Measurements from ENCODE around the gene EXD3.

Gene EXD3

DNA sequence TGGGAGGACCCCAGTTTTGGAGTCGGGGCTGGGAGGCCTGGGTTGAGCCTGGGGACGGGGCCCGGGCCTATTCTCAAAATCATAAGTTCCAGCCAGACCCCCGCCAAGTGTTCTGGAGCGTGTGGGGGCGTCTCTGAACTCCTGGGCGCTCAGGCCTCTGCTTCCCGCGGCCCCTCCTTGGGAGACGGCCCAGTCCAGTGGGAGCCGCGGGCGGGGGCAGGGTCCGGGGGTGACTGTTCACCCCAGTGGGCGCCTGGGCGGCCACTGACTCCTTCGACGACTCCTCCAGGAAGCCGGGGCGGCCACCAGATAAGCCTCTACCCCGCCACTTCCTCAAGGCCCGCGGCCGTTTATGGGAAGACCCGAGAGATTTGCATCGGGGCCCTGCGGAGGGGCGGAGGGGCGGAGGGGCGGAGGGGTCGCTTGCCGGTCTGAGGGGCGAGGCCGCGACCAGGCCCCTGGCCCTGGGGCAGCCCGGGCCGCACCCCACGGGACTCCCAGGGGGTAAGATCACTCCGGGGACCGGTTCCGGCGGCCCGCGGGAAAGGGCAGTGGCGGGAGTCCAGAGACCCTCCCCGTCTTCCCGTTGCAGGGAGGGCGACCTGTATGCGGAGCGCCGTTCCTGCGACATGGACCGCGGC is 144.8 kb downstream of the EXD3 start:
- Histone ChIP-seq H3K36me3 (peaks cover 15% of the 10 kb centered on the region), H3K4me3 (ENCODE audit: low read depth, low read length) (peak overlapping the region; percentile 31), H3K9me3 (ENCODE audit: severe bottlenecking) (no peaks in the 10 kb centered on the region), H3K27me3 (ENCODE audit: insufficient read depth, low read depth, severe bottlenecking) (no peaks in the 10 kb centered on the region), H3K27ac (peak overlapping the region; percentile 98)
- TF ChIP-seq, protein P1, sequence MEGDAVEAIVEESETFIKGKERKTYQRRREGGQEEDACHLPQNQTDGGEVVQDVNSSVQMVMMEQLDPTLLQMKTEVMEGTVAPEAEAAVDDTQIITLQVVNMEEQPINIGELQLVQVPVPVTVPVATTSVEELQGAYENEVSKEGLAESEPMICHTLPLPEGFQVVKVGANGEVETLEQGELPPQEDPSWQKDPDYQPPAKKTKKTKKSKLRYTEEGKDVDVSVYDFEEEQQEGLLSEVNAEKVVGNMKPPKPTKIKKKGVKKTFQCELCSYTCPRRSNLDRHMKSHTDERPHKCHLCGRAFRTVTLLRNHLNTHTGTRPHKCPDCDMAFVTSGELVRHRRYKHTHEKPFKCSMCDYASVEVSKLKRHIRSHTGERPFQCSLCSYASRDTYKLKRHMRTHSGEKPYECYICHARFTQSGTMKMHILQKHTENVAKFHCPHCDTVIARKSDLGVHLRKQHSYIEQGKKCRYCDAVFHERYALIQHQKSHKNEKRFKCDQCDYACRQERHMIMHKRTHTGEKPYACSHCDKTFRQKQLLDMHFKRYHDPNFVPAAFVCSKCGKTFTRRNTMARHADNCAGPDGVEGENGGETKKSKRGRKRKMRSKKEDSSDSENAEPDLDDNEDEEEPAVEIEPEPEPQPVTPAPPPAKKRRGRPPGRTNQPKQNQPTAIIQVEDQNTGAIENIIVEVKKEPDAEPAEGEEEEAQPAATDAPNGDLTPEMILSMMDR (IDR thresholded peaks at IDR 0.05; ENCODE audit: low read depth, low read length) = no peak
- DNase-seq = no peak

DNA sequence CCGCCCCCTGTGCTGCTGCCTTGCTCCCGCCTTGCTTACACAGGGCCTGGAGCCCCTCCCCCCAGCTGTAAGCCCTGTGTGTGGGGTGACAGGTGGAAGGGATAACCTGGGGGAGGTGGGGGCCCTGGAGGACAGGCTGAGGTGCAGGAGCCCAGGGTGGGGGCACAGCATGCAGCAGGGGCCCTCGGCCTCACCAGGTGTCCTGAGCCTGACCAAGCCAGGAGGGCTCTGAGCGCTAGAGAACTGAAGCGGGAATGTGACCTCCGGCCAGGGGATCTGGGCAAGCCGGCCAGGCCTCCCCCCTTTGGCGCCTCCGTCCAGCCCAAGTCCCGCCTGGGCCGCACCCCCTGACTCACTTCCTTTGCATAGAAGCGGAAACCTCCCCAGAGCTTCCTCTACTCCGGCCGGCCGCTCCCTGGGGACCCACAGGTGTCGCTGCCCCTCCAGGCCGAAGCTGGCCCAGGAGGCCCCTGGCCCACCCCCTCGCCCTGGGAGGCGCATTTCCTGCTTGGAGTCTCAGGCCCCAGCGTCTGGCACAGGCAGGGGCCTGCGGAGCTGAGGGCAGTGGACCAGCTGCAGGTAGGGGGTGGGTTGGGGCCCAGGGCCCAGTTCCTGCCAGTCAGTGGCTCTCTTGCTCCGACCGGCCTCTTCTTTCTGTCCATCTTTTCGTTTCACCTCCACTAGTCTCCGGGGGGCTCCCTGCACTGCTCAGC is 145.5 kb downstream of the EXD3 start, which contains the start of gene TOR4A:
TOR4A (plus strand) TSS at position 398 of the 713 bp plus-strand sequence. CDS start 964 bp downstream, outside the sequence.
- Histone ChIP-seq H3K9me3 (ENCODE audit: severe bottlenecking) (no peaks in the 10 kb centered on the region), H3K27ac (peak within 1 kb of the TSS; percentile 98)
- DNase-seq = peak; percentile 91

DNA sequence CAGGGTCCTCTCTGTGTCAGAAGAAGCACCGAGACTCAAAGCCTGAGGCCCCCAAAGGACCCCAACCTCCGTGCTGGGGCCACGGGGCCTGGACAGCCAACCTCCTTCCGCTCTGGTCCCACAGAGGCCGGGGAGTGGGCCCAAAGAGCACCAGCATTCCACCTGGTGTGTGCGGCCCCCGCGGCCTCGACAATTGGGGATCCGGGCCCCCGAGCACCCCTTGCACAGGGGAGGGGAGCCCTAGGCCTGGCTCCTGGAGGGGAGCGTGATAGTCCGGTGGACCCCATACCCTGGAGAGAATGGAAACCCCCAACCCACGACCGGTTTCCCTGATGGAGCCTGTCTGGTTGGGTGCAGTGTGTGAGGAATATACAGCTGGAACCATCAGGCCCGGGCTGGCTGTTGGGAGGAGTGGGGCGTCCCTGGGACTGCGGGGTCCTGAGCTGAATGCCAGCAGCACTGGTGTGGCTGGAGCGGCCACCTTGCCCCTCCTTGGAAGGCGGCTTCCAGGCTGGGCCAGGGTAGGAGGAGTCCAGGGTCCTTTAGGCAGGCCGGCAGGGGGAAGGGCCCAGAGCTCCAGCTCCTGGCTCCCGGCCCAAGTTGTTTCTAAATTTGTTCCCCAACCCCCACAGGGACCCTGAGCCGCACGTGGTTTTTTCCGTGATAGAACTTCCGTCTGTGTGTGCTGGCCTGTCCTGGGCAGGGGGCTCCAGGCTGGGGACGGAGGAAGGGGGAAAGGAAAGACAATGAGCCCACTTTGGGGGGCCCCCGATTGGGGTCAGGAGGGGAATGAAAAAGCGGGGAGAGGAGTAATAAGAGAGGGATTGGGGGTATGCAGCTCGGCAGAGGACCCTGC is 146.3 kb downstream of the EXD3 start:
- TF ChIP-seq, protein P1 (IDR thresholded peaks at IDR 0.05; ENCODE audit: low read depth, low read length) = no peak
- Histone ChIP-seq H3K36me3 (peaks cover 20% of the 10 kb centered on the region), H3K27me3 (ENCODE audit: insufficient read depth, low read depth, severe bottlenecking) (no peaks in the 10 kb centered on the region), H3K9me3 (ENCODE audit: severe bottlenecking) (no peaks in the 10 kb centered on the region), H3K4me3 (ENCODE audit: low read depth, low read length) (peak overlapping the region; percentile 31), H3K27ac (peak overlapping the region; percentile 98)
- peak; percentile 73 for DNase-seq

More for the DNA sequence above, 145.5 kb downstream of the EXD3 start, which contains the start of gene TOR4A:
- H3K4me3 ChIP-seq (ENCODE audit: low read depth, low read length) = peak within 1 kb of the TSS; percentile 31
- TF ChIP-seq, protein P1 (IDR thresholded peaks at IDR 0.05; ENCODE audit: low read depth, low read length) = peak; percentile 26; the same call in 1 of the 2 replicates
- no peaks in the 10 kb centered on the region for H3K27me3 ChIP-seq (ENCODE audit: insufficient read depth, low read depth, severe bottlenecking)
- H3K36me3 ChIP-seq = peaks cover 15% of the 10 kb centered on the region

DNA sequence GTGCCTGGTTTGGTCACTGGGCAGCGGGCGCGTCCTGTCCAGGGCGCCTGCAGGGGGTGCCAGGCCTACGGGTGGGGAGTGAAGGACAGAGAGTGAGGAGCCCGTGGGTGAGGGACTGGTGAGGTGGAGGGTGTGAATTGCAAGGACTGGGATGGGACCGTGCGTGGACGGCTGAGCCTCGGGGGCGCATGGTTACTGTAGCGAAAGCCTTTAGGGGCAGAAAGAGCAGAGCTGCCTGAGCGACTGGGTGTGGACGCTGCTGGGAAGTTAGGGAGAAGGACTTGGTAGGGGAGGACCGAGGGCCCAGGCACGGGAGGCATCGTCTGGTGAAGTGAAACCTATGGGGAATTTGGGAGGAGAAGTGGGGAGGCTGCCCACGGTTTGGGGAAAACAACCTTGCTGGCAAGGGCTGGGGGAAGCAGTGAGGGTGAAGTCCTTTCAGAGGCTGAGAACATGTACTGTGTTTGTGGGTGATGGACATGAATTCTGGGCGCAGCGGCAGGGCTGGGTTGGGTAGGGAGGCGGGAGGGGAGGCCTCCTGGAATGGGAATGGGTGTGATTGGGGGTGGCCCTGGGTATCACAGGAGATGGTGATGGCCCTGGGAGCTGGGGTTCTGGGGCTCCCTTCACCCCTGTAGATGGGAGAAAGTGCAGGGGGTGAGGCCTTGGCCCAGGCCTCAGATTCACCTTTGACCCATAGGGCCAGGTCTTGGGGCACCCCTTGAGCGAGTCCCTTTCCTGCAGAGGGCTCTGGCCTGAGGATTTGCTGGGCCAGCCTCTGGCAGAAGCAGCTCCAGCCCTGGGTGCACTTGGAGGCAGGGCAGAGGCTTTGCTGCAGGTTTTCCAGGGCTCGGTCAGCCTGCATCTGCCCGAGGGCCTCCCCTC is 147.1 kb downstream of the EXD3 start:
- peaks cover 20% of the 10 kb centered on the region for H3K36me3 ChIP-seq
- H3K27me3 ChIP-seq (ENCODE audit: insufficient read depth, low read depth, severe bottlenecking) = no peaks in the 10 kb centered on the region
- DNase-seq = no peak
- H3K4me3 ChIP-seq (ENCODE audit: low read depth, low read length) = no peak overlapping the region
- peak overlapping the region; percentile 98 for H3K27ac ChIP-seq
- TF ChIP-seq, protein P1 (IDR thresholded peaks at IDR 0.05; ENCODE audit: low read depth, low read length) = no peak
- no peaks in the 10 kb centered on the region for H3K9me3 ChIP-seq (ENCODE audit: severe bottlenecking)

DNA sequence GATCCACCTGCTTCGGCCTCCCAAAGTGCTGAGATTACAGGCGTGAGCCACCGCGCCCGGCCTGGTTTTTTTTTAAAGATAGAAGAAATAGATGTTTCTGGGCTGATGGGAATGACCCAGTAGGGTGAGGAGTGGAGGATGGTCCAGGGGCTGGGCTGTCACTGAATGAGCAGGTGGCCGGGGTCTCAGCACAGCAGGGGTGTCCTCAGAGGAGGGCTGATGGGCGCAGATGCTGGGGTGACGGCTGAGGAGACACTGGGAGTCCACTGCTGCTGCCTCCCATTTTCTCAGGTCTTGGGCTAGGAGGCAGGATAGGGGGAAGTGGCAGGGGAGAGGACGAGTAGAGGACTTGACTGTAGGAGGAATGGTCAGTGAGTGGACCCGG is 147.8 kb downstream of the EXD3 start:
- no peak overlapping the region for H3K4me3 ChIP-seq (ENCODE audit: low read depth, low read length)
- H3K27me3 ChIP-seq (ENCODE audit: insufficient read depth, low read depth, severe bottlenecking) = no peaks in the 10 kb centered on the region
- DNase-seq = no peak
- peak overlapping the region; percentile 98 for H3K27ac ChIP-seq
- H3K36me3 ChIP-seq = peaks cover 20% of the 10 kb centered on the region
- TF ChIP-seq, protein P1 (IDR thresholded peaks at IDR 0.05; ENCODE audit: low read depth, low read length) = no peak
- H3K9me3 ChIP-seq (ENCODE audit: severe bottlenecking) = no peaks in the 10 kb centered on the region

All from WERI-Rb-1 (cell line).